ENCODE results near the gene FLACC1.

DNA sequence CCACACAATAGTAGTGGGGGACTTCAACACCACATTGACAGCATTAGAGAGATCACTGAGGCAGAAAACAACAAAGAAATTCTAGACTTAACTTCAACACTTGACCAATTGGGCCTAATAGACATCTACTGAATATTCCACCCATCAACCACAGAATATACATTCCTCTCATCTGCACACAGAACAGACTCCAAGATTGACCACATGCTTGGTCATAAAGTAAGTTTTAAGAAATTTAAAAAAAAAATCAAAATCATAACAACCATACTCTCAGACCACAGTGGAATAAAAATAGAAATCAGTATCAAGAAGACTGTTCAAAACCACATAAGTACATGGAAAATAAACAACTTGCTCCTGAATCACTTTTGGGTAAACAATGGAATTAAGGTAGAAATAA, 9.0 kb upstream of the FLACC1 start:
- TF ChIP-seq, protein P1, sequence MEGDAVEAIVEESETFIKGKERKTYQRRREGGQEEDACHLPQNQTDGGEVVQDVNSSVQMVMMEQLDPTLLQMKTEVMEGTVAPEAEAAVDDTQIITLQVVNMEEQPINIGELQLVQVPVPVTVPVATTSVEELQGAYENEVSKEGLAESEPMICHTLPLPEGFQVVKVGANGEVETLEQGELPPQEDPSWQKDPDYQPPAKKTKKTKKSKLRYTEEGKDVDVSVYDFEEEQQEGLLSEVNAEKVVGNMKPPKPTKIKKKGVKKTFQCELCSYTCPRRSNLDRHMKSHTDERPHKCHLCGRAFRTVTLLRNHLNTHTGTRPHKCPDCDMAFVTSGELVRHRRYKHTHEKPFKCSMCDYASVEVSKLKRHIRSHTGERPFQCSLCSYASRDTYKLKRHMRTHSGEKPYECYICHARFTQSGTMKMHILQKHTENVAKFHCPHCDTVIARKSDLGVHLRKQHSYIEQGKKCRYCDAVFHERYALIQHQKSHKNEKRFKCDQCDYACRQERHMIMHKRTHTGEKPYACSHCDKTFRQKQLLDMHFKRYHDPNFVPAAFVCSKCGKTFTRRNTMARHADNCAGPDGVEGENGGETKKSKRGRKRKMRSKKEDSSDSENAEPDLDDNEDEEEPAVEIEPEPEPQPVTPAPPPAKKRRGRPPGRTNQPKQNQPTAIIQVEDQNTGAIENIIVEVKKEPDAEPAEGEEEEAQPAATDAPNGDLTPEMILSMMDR (IDR thresholded peaks at IDR 0.05; ENCODE audit: low read length), result no peak
- TF ChIP-seq EZH2phosphoT487 (IDR thresholded peaks at IDR 0.05; ENCODE audit: low read length), result no peak

Data from MM.1S (cell line).